HG02852 (cell line): ENCODE data around the gene SGMS1.
A peak's percentile ranks its signal among the peaks of the same experiment; 100 is the strongest.
"Not testable (repeated sequence)": the region's sequence is repeated elsewhere in the genome, so short reads cannot be mapped to it uniquely, and the experiment has no call there.

Source experiments
- ATAC-seq: cut with Tn5 transposase; IDR thresholded peaks from one replicate; pipeline ENCODE4 v1.9.1; 2021; ENCODE audit warnings: mild to moderate bottlenecking, moderate library complexity; ENCODE audit not compliant: unreplicated experiment

Gene SGMS1

DNA sequence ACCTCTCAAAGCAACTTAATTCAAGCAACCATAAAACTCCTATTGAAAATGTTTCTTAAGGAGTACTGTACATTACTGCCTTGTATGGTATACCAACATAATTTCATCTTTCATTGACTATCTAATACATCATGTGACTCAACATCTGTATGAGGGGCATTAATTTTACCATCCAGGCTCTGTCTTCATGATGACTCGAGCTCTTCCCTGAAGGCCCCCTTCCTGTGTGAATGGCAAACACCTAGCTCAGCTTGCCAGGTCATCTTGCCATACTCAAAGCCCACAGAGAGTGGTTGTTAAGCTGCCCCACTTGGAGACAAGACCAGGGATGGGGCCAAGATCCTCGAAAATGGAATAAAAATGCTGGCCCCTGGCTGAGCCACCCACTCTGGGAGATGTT lies 82.4 kb downstream of the SGMS1 start:
- no peak for ATAC-seq

DNA sequence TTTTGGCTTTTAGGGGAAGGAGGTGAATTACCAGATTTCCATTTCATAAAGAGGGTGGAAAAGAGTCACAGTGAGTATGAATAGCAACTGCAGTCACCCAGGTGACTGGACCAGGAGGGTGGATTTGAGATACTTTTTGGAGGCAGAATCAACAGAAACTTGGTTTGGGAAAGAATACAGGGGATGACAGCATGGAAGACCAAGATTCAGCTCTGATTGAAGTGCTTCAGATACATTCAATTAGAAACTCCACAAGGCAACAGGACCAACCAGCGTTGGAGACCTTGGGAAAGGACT lies 83.0 kb downstream of the SGMS1 start:
- peak; percentile 3 for ATAC-seq

DNA sequence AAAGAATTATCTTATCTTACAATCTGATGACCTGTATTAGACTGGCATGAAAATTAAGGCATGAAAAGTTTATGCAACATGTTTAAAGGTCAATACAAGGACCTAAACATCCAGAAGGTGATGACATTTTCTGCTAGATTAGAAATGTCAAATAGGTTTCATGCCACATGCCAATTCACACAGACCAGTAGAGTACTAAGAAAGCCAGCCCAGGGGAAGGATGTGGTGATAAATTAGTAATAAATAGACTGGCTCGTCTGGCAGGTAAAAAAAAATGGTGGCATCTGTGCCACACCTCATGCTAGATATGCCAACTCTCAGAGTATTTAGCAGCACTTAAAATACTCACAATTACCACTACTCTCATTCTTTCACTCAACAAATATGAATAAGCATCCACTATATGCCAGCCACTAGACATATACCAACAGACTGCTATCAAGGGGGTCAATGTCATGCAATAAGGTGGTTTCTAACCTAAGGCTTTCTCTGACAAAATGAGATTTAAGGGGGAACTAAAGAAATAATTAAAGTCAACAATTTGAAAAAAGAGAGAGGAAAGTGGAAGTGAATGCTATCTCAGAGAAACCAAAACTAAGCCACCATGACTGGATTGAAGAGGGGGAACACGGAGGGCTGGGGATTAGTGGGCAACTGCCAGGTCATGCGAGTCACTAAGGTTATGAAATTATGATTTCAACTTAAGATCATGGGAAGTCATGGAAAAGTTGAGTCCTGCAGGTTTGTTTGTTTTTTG lies 83.5 kb downstream of the SGMS1 start:
- peak; percentile 43 for ATAC-seq

DNA sequence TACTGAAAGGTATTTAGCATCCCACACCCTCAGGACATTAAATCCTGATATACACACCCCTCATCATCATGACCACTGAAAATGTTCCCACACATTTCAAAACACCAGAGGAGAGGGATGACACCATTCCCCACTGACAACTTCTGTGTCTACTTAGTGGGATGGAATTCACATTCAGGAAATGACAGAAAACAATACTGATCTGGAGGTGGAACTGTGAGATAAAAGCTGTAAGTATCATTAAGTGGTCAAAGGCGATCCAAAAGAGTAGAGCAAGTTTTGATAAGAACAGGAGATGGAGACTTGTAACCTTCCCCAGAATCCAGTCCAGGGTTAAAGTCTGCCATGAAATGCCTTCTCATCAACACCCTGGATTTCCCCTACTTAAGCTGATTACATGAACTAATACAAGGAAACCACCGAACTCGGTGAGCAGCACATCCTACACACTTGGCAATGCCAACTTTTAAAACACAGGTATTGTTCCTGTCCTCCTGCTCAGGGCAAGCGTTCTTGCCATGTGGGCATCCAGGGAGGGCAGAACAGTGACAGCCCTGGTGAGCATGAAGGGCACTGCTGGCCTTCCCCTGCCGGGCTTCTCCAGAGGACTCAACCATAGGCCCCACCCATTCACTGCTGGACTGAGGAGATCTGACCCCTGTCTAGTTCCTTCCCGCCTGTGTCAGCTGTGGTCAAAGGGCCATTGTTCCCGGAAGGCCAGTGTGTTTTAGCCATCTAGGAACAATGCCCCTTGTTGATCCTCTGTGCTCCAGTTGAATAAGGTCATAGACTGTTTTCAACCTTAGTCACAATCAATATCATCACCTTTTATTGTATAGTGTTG lies 85.0 kb downstream of the SGMS1 start:
- peak; percentile 55 for ATAC-seq

DNA sequence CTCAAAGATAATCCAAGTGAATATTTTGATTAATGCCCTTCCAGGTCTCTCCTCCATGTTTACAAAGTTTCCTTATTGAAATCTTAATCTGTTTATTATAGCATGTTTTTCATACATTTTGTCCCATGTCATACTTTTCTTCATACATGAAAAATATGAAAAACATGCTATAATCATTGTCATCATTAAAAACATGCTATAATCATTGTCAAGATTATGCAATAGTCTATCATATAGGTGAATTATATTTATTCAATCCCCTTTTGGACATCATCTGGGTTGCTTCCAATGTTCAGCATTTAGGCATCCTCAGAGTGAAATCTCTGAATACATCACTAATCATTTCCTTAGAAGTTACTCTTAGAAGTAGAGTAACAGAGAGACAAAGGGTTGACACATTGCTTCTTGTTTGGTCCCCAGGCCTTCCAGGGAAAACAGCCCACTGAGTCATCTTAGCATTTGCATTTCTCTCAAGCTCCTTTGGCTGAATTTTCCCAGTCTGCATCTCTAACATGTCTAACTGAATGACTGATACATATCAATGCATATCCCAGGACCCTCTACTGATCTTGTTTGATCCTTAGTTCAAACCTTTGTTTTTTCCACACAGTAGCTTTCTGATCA lies 87.0 kb downstream of the SGMS1 start:
- no peak for ATAC-seq

DNA sequence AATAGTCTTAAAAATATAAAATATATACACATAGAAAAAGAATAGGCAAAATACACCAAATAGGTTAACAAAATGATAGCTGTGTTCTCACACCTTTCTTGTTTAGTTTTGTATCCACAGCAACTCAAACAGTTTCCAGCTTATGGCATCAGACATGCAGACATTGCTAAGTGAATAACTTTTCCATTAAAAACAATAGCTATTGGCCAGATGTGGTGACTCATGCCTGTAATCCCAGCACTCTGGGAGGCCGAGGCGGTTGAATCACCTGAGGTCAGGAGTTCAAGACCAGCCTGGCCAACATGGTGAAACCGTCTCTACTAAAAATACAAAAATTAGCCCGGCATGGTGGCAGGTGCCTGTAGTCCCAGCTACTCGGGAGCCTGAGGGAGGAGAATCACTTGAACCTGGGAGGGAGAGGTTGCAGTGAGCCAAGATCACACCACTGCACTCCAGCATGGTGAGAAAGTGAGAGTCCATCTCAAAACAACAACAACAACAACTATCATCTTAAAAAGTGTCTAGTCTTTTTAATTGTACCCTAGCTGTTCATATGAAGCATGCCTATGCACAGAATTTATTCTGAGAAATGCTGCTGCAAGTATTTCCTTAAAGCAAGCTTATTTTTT lies 88.9 kb downstream of the SGMS1 start:
- ATAC-seq: not testable (repeated sequence)

DNA sequence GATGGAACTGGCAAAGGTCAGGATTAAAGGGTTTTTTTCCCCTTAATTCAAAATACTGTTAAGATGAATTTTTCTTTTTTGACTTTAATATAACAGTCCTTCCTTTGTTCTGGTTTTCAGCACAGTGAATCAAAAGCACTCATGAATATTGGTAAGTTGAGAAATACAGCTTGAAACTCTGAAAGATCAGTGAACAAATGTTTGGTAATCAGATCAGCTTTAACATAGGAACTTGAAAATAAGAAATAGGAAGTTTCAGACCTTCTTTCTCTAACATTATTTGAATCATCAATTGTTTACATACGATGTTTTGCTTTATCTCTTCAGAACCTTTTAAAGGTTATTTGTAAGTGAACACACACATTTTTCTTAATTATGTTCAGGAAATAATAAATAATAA lies 90.5 kb downstream of the SGMS1 start:
- ATAC-seq: no peak

DNA sequence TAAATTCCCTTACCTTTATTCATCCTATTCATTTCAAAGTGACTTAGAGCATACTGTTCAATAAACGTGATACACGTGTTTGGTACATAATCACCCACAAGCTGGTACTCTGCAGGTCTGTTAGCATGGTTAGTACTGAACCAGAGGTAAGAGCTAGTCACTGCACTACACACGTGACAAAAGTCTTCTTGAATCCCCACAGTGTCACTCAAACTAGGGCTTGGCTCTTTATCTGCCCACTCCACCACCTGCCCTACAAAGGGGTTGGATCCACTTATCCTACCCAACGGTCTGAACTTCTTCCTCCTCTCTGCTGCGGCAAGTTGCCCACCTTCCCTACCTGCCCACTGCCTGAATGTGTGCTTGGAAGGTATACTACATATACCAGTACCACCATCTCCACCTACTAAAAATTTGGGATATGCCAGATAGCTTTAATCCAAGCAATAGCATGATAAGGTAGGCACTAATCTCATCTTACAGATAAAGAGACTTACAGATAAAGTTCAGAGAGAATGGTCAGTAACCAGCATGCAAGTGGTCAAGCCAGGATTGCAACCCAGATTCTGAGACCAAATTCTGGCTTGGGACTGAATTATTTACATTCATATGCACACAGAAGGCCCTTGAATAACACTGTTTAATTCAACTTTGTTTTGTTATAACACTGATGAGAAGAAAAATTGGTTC lies 92.2 kb downstream of the SGMS1 start:
- ATAC-seq: no peak

DNA sequence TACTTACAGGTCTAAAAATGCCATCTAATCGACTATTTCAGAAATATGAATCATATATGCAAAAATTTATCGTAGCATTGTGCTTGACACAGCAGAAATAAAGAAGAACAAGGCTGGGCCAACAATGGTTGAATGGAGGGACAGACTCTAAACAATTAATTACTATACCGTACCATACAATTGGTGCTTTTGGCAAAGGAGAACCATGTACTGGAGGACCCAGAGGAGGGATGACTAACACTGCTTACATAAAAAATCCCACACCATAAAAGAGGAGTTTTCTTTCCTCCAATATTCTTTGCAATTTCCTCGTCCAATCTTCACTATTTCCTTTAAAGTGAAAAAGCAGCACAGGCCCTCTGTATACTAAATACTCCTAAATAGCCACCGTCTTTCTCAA lies 94.1 kb downstream of the SGMS1 start:
- ATAC-seq: no peak

DNA sequence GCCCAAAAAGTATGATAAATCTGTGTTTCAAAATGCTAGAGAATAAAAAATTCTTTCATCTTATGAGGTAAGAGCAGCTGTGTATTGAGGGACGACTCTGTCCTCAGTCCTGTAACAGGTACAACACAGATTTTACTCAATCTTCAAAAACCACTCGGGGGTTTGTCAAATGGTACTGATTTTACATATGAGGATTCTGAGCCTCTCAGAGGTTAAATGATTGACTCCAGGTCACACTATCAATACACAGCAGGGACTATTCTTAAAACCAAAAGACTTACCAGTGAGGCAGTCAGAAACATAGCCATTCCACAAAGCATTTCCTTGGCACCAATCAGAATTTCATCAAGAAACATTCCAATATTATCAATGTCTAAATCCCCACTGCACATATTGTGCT lies 95.5 kb downstream of the SGMS1 start:
- ATAC-seq: peak; percentile 41

DNA sequence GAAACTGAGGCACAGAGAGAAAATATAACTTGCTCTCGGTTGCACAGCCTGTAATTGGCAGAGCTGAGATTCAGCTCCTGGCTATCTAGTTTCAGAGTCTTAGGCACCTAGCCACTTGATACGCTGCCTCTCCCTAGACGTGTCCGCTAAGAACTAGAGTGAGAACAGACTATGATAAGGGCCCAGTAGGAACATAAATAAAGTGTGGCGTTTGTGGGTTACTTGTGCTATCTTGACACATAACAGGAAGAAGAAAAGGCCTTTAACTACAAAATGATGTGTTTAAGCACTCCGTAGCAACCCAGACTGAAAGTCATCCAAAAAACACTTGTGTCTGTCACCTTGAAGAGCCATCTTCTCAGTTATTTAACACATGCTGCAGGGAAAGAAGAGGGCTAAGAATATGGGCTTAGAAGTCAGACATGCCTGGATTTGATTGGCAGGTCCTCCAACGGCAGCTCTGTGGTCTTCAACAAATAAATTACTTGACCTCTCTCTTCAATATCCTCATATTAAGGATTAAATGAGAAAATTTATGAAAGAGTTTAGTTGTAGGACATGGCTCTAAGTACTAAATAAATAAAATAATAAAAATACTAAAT lies 96.2 kb downstream of the SGMS1 start:
- ATAC-seq: no peak

DNA sequence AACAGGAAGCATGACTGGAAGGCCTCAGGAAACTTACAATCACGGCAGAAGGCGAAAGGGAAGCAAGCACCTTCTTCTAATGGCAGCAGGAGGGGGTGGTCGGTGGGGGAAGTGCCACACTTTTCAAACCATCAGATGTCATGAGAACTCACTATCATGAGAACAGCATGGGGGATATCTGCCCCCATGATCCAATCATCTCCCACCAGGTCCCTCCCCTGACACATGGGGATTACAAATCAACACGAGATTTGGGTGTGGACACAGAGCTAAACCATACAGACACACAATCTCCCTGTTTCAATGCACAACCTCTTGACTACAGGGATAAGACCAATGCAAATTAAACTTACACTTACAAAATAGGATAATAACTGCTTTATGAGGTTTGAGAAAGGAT lies 97.6 kb downstream of the SGMS1 start:
- no peak for ATAC-seq

DNA sequence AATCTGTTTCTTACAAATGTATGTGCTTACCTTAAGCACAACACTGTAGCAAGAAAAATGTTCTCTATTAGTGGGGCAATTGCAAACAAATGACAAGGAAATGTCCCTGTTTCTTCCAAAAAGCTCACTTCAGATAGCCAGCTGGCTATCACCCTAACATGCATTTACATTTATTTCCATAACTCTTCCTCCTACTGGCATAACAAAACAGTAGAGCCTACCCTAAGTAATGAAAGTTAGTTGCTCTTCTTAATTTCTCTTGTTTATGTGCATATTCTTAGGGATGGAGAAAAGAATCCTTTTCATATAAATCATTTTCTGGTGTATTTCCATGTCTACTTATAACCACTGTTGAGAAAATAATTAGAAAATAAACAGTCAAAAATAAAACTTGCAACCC lies 100.4 kb downstream of the SGMS1 start:
- no peak for ATAC-seq

DNA sequence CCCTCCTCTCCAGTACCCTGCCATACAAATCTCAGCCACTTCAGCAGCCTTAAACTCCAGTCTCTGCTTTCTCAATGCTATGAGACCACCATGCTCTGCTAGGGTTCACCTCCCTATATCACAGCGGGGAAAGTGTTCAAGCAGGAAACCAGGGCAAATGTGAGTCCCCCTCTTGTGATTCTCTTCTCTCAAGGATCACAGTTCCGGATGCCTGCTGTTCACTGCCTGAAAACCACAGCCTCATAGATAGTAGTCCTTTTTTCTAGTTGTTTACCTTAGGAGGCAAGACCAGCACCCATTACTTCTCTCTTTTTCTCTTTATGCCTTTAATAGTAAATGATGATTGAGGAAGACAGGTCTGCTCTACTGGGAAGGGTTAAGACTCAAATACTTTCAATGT lies 100.8 kb downstream of the SGMS1 start:
- no peak for ATAC-seq

DNA sequence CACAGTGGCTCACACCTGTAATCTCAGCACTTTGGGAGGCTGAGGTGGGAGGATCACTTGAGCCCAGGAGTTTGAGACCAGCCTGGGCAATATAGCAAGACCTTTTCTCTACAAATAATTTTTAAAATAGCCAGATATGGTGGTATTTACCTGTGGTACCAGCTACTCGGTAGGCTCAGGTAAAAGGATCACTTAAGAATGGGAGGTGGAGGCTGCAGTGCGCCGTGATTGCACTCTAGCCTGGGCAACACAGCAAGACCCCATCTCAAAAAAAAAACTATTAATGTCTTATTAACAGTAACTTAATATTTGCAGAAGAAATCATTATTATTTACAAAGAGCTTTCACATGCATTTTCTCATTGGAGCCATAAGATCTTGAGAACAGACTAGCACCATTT lies 103.6 kb downstream of the SGMS1 start:
- no peak for ATAC-seq

DNA sequence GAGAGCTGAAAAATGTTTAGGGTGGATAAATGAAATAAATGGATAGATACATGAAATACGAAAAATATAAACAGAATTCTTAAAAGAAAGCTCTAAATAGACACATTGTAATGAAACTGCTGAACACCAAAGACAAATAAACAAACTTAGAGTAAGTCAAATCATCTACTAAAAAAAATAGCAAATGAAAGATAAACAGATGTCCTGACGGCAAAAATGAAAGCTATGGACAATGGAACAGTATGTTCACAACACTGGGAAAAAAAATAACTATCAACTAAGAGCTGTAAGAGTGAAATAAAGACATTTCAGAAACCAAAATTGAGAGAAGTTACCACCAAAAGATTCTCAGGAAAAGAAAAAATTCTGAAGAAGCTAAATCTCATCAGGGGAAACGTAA lies 106.1 kb downstream of the SGMS1 start:
- no peak for ATAC-seq

DNA sequence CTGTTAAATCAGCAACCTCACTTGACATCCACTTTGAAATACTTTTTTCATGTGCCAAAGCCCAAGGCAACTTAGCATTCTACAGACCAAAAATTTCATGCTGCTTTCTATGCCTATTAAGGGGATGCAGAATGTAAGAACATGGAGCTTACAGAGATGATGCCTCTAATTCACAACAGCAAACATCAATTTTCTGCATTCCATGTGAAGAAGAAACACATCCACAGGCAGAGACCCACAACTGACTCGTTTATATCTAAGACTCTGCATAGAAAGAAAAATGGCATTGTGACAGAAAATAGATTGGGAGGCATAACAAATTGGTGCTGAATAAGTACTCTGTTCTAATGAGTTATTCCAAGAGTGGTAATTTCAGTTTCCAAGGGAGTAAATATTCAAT lies 107.6 kb downstream of the SGMS1 start:
- ATAC-seq: no peak

DNA sequence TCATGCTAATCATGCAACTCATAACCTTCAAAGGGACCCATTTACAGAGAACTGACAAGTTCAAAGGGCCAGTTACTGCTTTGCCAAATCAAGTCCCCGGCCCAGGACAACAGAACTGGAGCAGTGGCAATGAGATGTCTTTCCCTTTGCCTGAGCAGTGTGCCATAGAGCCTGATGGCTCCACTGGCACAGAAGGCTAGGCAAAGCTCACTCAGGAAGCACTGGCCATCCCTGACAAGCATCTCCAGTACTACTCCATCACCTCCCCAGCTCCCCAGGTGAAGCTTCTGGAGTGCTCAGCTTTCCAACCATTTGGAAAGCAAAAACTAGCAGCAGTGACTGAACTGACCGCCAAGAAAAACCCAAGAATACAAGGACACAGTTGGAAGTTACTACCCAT lies 108.3 kb downstream of the SGMS1 start:
- no peak for ATAC-seq

DNA sequence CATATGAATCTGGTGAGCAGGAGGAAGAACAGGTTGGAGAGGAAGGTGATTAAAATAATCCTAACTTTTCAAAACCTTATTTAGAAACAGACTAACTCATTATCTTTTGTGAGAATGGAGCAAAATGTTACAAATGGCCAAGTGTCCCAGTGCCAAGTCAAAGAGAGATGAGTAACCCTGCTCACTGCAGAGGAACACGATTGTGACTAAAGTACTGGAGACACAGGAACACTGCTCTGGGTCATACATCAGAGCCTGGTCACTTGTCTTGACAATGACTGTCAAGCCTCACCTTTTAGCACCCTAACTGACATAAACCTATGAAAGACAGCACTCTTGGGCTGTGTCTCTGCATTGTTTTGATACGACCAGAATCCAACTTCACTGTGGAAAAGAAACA lies 108.8 kb downstream of the SGMS1 start:
- ATAC-seq: no peak

DNA sequence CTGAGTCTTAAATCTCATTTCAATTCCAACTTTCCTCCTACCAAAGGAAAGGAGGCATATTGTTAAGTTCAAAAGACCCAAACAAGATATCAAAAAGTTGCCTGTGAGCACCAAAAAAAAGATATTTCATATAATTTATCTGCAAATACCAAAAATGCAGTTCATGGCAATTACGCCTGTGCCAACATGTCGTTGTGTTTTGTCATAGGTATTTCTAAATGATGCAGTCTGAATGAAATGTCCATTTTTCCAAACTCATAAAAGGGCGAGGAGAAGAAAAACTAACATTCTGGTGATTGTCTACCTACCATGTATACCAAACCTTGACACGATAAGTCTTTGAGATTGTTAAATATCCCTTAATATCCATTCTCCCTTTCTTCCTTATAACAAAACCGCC lies 109.8 kb downstream of the SGMS1 start:
- no peak for ATAC-seq
